ENCODE measurements around the gene HOXD12. TPM values are rescaled to one million over a fixed set of nuclear protein-coding genes. Genes with fewer than 3 reads are reported as not detected.
A peak's percentile ranks its signal among the peaks of the same experiment; 100 is the strongest.

HOXD12 gene
- total and polyA plus RNA-seq, 5 donors = not detected

DNA sequence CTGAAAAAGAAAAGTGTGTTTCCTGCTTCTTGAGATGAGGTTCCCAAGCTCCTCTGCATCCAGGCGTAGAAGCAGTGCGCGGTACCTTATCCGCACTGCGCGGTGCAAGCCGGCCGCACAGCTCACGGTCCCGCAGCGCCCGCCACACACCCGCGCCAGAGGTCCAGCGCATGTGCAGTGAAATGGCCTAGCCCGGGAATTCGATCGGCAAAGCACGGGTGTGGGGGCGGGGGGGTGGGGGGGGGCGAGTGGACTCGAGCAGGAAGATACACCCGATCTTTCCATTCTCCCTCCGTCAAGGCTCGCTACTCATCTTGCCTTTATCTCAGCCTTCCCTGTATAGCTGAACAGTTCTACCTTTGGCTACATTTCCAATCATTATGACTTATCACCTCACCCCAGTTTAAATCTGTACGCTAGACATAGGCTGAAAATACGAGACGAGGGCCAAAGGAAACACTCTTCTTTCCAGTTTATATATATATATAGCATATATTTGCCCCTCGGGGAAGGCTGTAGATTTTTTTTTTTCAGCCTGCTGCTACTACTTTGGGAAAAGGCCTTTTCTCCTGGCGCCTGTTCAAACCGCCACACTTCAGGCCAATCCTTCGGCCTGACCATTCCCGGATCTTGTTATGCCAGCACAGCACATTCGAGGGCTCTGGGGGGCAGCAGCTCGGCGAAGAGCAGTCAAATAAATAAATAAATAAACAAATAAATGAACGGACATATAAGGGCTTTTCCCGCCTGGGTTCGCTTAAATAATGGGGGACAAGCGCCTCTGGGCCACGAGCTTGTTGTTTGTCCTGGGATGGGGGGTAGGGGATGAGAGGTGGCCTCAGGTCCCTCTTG, 40.3 kb downstream of the HOXD12 start:
- no peak for ATAC-seq
- no peak overlapping the region for H3K4me3 ChIP-seq (ENCODE audit: low read length)
- no peak overlapping the region for H3K27ac ChIP-seq (ENCODE audit: low read length)
- no peak for DNase-seq
- intact Hi-C loops (cut with DNase I) = loop anchor here (2.0 to 10.0 kb wide), 12 partner anchors 312 to 1005 kb away; no protein-coding TSS in a partner anchor
- no peaks in the 10 kb centered on the region for H3K4me1 ChIP-seq (ENCODE audit: control insufficient read depth, insufficient read depth, low read length)
- peaks cover 12% of the 10 kb centered on the region for H3K27me3 ChIP-seq (ENCODE audit: control insufficient read depth, insufficient read depth)
- 17% methylated on average over 41 of the region's 41 CpGs for WGBS
- H3K9me3 ChIP-seq (ENCODE audit: control insufficient read depth, low read length) = no peaks in the 10 kb centered on the region

- H3K4me3 ChIP-seq (ENCODE audit: low read length) = peak overlapping the region; percentile 32
- peaks cover 8% of the 10 kb centered on the region for H3K27me3 ChIP-seq (ENCODE audit: control insufficient read depth, insufficient read depth)
- no peaks in the 10 kb centered on the region for H3K4me1 ChIP-seq (ENCODE audit: control insufficient read depth, insufficient read depth, low read length)
- no peak overlapping the region for H3K27ac ChIP-seq (ENCODE audit: low read length)
- no peaks in the 10 kb centered on the region for H3K9me3 ChIP-seq (ENCODE audit: control insufficient read depth, low read length)
- DNase-seq (peak; percentile 69 to 88 (median 86)), ATAC-seq (peak; percentile 92 to 95)
- WGBS = 8% methylated on average over 48 of the region's 48 CpGs
- intact Hi-C loops (cut with DNase I) = loop anchor here (2.0 to 10.0 kb wide), 9 partner anchors 312 to 674 kb away; no protein-coding TSS in a partner anchor
These were observed 41.1 kb downstream of the HOXD12 start for GRCh38 chr2:176140513-176141317.

DNA sequence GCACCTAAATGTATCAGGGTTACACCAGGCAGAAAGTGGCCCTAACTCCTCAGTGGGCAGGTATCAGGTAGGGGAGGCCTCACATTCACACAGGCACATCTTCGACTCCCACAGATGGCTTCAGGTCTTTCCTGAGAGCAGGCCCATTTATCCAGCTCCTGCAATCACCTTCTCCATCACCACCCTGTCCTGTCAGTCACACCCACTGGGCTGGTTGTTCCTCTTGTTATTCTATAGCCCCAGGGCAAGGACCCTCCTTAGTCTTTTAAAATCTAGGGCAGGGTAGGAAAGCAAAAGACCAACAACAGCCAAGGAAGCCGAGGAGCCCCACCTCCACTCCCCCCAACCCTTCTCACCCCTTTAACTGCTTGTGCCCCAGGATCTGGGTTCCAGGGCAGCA, 42.7 kb downstream of the HOXD12 start:
- H3K9me3 ChIP-seq (ENCODE audit: control insufficient read depth, low read length) = no peaks in the 10 kb centered on the region
- H3K4me1 ChIP-seq (ENCODE audit: control insufficient read depth, insufficient read depth, low read length) = no peaks in the 10 kb centered on the region
- no peak for ATAC-seq
- intact Hi-C loops (cut with DNase I) = loop anchor here (5.0 to 10.0 kb wide), 8 partner anchors 310 to 673 kb away; no protein-coding TSS in a partner anchor
- no peak overlapping the region for H3K4me3 ChIP-seq (ENCODE audit: low read length)
- H3K27ac ChIP-seq (ENCODE audit: low read length) = no peak overlapping the region
- WGBS = 87% methylated on average over 2 of the region's 2 CpGs
- DNase-seq = no peak
- H3K27me3 ChIP-seq (ENCODE audit: control insufficient read depth, insufficient read depth) = peaks cover 8% of the 10 kb centered on the region

DNA sequence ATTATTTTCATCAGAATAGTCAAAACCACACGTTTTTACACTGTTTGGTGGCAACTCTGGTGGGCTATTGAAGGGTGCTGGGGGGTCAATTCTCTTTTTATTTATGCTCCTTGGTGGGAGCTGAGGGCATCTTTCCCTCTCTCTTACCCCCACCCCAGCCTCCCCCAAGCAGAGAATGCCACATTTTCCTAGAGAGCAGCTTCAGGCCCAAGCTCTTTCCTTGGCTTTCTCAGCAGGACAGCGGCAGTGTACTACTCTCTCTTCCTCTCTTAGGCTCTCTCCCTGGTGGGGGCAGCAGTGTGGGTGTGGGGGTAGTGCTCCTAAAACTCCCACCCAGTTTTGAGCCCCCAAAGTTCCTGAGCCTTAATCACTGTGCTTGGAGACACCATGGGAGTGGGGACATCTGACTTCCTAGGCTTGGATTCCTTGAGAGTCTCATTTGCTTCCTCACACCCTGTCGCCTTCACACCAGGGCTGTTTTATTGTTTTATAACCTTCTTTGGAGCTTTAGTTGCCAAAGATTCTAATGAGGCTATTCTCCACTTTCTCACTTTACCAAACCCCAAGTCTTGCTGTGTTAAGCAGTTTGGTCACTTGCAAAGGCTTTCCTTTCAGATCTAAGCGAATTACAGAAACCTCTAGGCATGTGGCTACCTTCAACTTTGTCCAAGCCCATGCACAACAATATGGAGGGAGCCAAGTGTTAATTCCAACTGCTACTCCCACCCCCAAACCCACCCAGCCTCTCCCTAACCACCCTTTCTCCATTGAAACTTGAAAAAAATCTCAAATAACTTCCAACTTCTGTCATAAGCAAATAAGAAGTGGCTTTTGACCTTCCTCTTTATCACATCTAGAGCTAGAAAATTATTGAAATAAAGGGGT, 45.7 kb downstream of the HOXD12 start:
- Histone ChIP-seq H3K27ac (ENCODE audit: low read length) (no peak overlapping the region), H3K4me1 (ENCODE audit: control insufficient read depth, insufficient read depth, low read length) (no peaks in the 10 kb centered on the region), H3K9me3 (ENCODE audit: control insufficient read depth, low read length) (no peaks in the 10 kb centered on the region), H3K27me3 (ENCODE audit: control insufficient read depth, insufficient read depth) (peaks cover 8% of the 10 kb centered on the region), H3K4me3 (ENCODE audit: low read length) (no peak overlapping the region)
- ATAC-seq (no peak), DNase-seq (no peak)
- WGBS = 47% methylated on average over 4 of the region's 4 CpGs
- intact Hi-C loops (cut with DNase I) = loop anchor here in 3 of 4 donors (10.0 kb wide), 2 partner anchors 409 to 669 kb away; no protein-coding TSS in a partner anchor

DNA sequence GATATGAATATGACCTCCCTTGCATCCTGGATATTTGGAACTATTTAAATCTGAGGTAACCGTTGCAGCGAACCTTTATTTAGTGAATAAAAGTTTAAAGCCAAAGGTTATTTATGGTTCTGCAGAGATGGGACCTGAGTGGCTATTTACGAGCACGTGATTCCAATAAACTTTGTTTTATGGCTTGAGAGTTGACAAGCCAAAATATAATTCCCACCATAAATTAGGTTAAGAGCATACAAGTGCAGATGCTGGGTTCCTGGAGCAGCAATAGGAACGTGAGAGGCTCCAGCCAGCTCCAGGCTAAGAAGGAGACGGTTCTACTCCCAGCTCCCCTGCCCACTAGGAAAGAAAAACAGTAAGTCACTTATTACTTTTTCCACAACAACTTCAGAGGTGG, 46.5 kb downstream of the HOXD12 start:
- Histone ChIP-seq H3K27me3 (ENCODE audit: control insufficient read depth, insufficient read depth) (peaks cover 8% of the 10 kb centered on the region), H3K4me1 (ENCODE audit: control insufficient read depth, insufficient read depth, low read length) (no peaks in the 10 kb centered on the region), H3K27ac (ENCODE audit: low read length) (no peak overlapping the region), H3K4me3 (ENCODE audit: low read length) (no peak overlapping the region), H3K9me3 (ENCODE audit: control insufficient read depth, low read length) (no peaks in the 10 kb centered on the region)
- no peak for DNase-seq
- ATAC-seq = no peak
- WGBS = 36% methylated on average over 6 of the region's 6 CpGs
- intact Hi-C loops (cut with DNase I) = loop anchor here in 3 of 4 donors (10.0 kb wide), 2 partner anchors 409 to 669 kb away; no protein-coding TSS in a partner anchor

DNA sequence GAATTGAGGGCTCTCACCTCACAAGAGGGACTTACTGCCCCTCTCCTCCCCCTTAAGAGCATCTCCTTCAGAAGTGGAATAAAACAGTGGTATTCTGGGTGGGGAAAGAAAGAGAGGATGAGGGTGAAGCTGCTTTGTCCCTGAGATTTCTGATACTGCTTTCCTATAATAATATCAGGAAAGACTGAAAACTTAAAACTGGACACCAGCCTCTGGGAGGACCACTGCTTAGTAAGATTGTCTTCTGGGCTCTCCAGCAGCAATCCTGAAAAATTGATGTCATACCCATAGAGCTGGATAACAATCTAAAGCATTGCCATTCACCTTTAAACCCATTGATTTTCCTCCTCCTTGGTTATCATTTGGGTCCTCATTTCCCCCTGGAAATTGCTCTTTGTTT, 47.0 kb downstream of the HOXD12 start:
- ATAC-seq (no peak), DNase-seq (no peak)
- Histone ChIP-seq H3K27ac (ENCODE audit: low read length) (no peak overlapping the region), H3K27me3 (ENCODE audit: control insufficient read depth, insufficient read depth) (peaks cover 8% of the 10 kb centered on the region), H3K4me3 (ENCODE audit: low read length) (no peak overlapping the region), H3K4me1 (ENCODE audit: control insufficient read depth, insufficient read depth, low read length) (peaks cover 2% of the 10 kb centered on the region), H3K9me3 (ENCODE audit: control insufficient read depth, low read length) (no peaks in the 10 kb centered on the region)
- intact Hi-C loops (cut with DNase I) = loop anchor here in 3 of 4 donors (10.0 kb wide), 2 partner anchors 408 to 668 kb away; no protein-coding TSS in a partner anchor

DNA sequence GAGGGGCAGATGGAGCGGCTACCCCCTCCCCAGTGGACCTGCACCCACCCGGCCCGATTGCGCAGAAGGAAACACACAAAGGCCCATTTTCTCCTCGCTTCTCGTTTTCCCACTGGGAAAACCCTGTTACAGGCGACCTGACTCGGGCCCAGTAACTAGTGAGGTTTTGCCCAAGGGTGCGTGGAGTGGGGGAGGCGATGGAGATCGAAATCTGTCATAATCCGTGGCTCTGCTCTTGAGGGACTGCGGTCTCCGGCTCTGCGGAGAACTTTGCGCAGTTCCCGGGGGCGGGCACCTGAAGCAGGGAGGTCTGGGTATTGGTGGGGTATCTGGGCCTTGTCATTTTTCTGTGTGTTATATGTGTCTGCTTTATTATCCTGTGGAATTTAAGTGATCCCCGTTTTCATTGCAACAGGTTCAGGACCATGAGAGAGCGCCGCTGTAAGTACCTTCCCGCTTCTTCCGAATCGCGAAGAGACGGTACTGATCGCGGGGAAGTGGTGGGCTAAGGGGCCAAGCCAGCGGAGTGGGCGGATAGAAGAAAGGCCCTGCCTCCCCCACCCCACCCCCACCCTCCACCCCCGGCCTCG, 47.7 kb downstream of the HOXD12 start:
- no peaks in the 10 kb centered on the region for H3K9me3 ChIP-seq (ENCODE audit: control insufficient read depth, low read length)
- peaks cover 8% of the 10 kb centered on the region for H3K27me3 ChIP-seq (ENCODE audit: control insufficient read depth, insufficient read depth)
- H3K27ac ChIP-seq (ENCODE audit: low read length) = no peak overlapping the region
- intact Hi-C loops (cut with DNase I) = loop anchor here in 3 of 4 donors (10.0 kb wide), 2 partner anchors 407 to 667 kb away; no protein-coding TSS in a partner anchor
- WGBS = 19% methylated on average over 32 of the region's 32 CpGs
- no peak for DNase-seq
- ATAC-seq = no peak
- peaks cover 3% of the 10 kb centered on the region for H3K4me1 ChIP-seq (ENCODE audit: control insufficient read depth, insufficient read depth, low read length)
- H3K4me3 ChIP-seq (ENCODE audit: low read length) = no peak overlapping the region

- H3K4me3 ChIP-seq (ENCODE audit: low read length) = no peak overlapping the region
- peaks cover 3% of the 10 kb centered on the region for H3K4me1 ChIP-seq (ENCODE audit: control insufficient read depth, insufficient read depth, low read length)
- peaks cover 8% of the 10 kb centered on the region for H3K27me3 ChIP-seq (ENCODE audit: control insufficient read depth, insufficient read depth)
- no peak for DNase-seq
- intact Hi-C loops (cut with DNase I) = loop anchor here in 3 of 4 donors (10.0 kb wide), 2 partner anchors 407 to 667 kb away; no protein-coding TSS in a partner anchor
- 14% methylated on average over 31 of the region's 31 CpGs for WGBS
- no peaks in the 10 kb centered on the region for H3K9me3 ChIP-seq (ENCODE audit: control insufficient read depth, low read length)
- no peak overlapping the region for H3K27ac ChIP-seq (ENCODE audit: low read length)
- ATAC-seq = no peak
These were observed 48.4 kb downstream of the HOXD12 start for GRCh38 chr2:176147800-176148496.

GRCh38 chr2:176148751-176149421, 49.3 kb downstream of the HOXD12 start:
- 31% methylated on average over 11 of the region's 11 CpGs for WGBS
- Histone ChIP-seq H3K4me3 (ENCODE audit: low read length) (no peak overlapping the region), H3K4me1 (ENCODE audit: control insufficient read depth, insufficient read depth, low read length) (peaks cover 3% of the 10 kb centered on the region), H3K27ac (ENCODE audit: low read length) (no peak overlapping the region), H3K9me3 (ENCODE audit: control insufficient read depth, low read length) (no peaks in the 10 kb centered on the region), H3K27me3 (ENCODE audit: control insufficient read depth, insufficient read depth) (peaks cover 3% of the 10 kb centered on the region)
- DNase-seq (no peak), ATAC-seq (no peak)
- intact Hi-C loops (cut with DNase I) = loop anchor here in 3 of 4 donors (10.0 kb wide), 2 partner anchors 406 to 666 kb away; no protein-coding TSS in a partner anchor

All from right cardiac atrium (tissue), 5 donors.